SK-N-SH (cell line): Measurements from ENCODE around the gene ICA1. TPM values are rescaled to one million over a fixed set of nuclear protein-coding genes. Genes with fewer than 3 reads are reported as not detected.
A peak's percentile ranks its signal among the peaks of the same experiment; 100 is the strongest.

Source experiments
- CTCF ChIA-PET: fragments of 300-600, 350-600 bp; formaldehyde crosslinking; extraction: SDS; loops from one replicate; lab custom pipeline; 2021; lab: Yijun Ruan, JAX
- POLR2A ChIA-PET: fragments of 350-600 bp; sonication (Branson Sonifier 250); formaldehyde crosslinking; extraction: SDS; loops from one replicate; lab custom pipeline; 2020; ENCODE audit warnings: antibody characterized with exemption, inconsistent platforms; lab: Yijun Ruan, JAX
- DNase-seq: peaks from one replicate; pipeline ENCODE4 v3.0.0; 2012
- H2AFZ ChIP-seq: fragments of 200-600 bp; sonication (generic); 2 replicates; pipeline ENCODE4 v1.8.1; 2016; ENCODE audit warnings: antibody characterized with exemption, mild to moderate bottlenecking, low read depth
- H3F3A ChIP-seq: fragments of 200-600 bp; sonication (generic); replicated peaks from 2 replicates; pipeline ENCODE3; 2016; ENCODE audit warnings: antibody characterized with exemption, mild to moderate bottlenecking; ENCODE audit not compliant: insufficient read depth
- H3K27ac ChIP-seq, 2 experiments: fragments of 200-500 bp in 1 of 2; fragments of 200-600 bp in 1 of 2; sonication (Bioruptor generic) in 1 of 2; sonication (generic), shearing (Covaris generic) in 1 of 2; 2 replicates each; pipeline versions ENCODE4 v1.5.1 to v1.6.1; 2014 to 2016; ENCODE audit warnings: low read depth in 2 of 2, inconsistent platforms in 1 of 2, low read length in 1 of 2, mild to moderate bottlenecking in 1 of 2, mixed read lengths in 1 of 2
- H3K27me3 ChIP-seq: fragments of 200-600 bp; sonication (generic), shearing (Covaris generic); 2 replicates; pipeline ENCODE4 v1.6.1; 2016; ENCODE audit warnings: mixed run types; ENCODE audit not compliant: insufficient read depth
- H3K36me3 ChIP-seq, 2 experiments: fragments of 200-500 bp in 1 of 2; fragments of 200-600 bp in 1 of 2; sonication (Bioruptor generic) in 1 of 2; sonication (generic) in 1 of 2; replicated peaks in 1 of 2; 2 replicates each; pipeline versions ENCODE3 to v1.5.1; 2014 to 2016; ENCODE audit warnings: low read length in 1 of 2, mild to moderate bottlenecking in 1 of 2; ENCODE audit not compliant: insufficient read depth in 2 of 2, control insufficient read depth in 1 of 2
- H3K4me1 ChIP-seq, 2 experiments: fragments of 200-500 bp in 1 of 2; fragments of 200-600 bp in 1 of 2; sonication (Bioruptor generic) in 1 of 2; sonication (generic), shearing (Covaris generic) in 1 of 2; 2 replicates each; pipeline versions ENCODE4 v1.5.1 to v1.6.1; 2014 to 2016; ENCODE audit warnings: low read depth in 1 of 2, low read length in 1 of 2, mixed run types in 1 of 2; ENCODE audit not compliant: insufficient read depth in 2 of 2, control insufficient read depth in 1 of 2
- H3K4me2 ChIP-seq: fragments of 200-600 bp; sonication (generic), shearing (Covaris generic); 2 replicates; pipeline ENCODE4 v1.6.1; 2017; ENCODE audit warnings: mixed run types
- H3K4me3 ChIP-seq, 2 experiments: fragments of 200-500 bp in 1 of 2; fragments of 200-600 bp in 1 of 2; sonication (Bioruptor generic) in 1 of 2; sonication (generic), shearing (Covaris generic) in 1 of 2; 2 replicates each; pipeline versions ENCODE4 v1.5.1 to v1.8.1; 2014 to 2016; ENCODE audit warnings: low read depth in 2 of 2, inconsistent platforms in 1 of 2, low read length in 1 of 2, mild to moderate bottlenecking in 1 of 2, mixed read lengths in 1 of 2, moderate library complexity in 1 of 2
- H3K79me2 ChIP-seq: fragments of 200-600 bp; sonication (generic); 2 replicates; pipeline ENCODE4 v1.8.1; 2017; ENCODE audit warnings: mild to moderate bottlenecking; ENCODE audit not compliant: insufficient read depth
- H3K9ac ChIP-seq: fragments of 200-600 bp; sonication (generic); 2 replicates; pipeline ENCODE4 v1.6.1; 2017; ENCODE audit warnings: mixed run types
- H3K9me2 ChIP-seq: fragments of 200-600 bp; sonication (generic); 2 replicates; pipeline ENCODE4 v1.6.1; 2017; ENCODE audit warnings: mixed run types
- H3K9me3 ChIP-seq: fragments of 200-600 bp; sonication (generic); 2 replicates; pipeline ENCODE4 v1.6.1; 2017; ENCODE audit warnings: mixed run types, mild to moderate bottlenecking, moderate library complexity
- H4K20me1 ChIP-seq: fragments of 200-600 bp; sonication (generic); 2 replicates; pipeline ENCODE4 v1.6.1; 2017; ENCODE audit warnings: mild to moderate bottlenecking, mixed run types; ENCODE audit not compliant: insufficient read depth
- CHD2 ChIP-seq: fragments of 150-350 bp; IDR thresholded peaks from 2 replicates; pipeline ENCODE4 v1.6.1; 2018; ENCODE audit warnings: low read length; ENCODE audit not compliant: partially characterized antibody
- ELF1 ChIP-seq: IDR thresholded peaks from 2 replicates; pipeline ENCODE4 v1.4.0; 2012
- EP300 ChIP-seq, 2 experiments: IDR thresholded peaks; 2 replicates each; pipeline versions ENCODE4 v1.4.0 to v1.6.1; 2012; ENCODE audit warnings: borderline replicate concordance in 1 of 2, low read depth in 1 of 2, low read length in 1 of 2
- EZH2phosphoT487 ChIP-seq: fragments of 200-600 bp; sonication (generic); IDR thresholded peaks from 2 replicates; pipeline ENCODE4 v1.6.1; 2017; ENCODE audit warnings: low read depth, mixed run types, mild to moderate bottlenecking, antibody characterized with exemption, moderate library complexity, borderline replicate concordance
- FOSL2 ChIP-seq: IDR thresholded peaks from 2 replicates; pipeline ENCODE4 v1.4.0; 2012; ENCODE audit warnings: low read depth, mild to moderate bottlenecking, moderate library complexity, borderline replicate concordance
- FOXJ3 ChIP-seq: sonication (generic); formaldehyde crosslinking; IDR thresholded peaks from 2 replicates; pipeline ENCODE4 v1.5.1; 2020; ENCODE audit warnings: mild to moderate bottlenecking, missing genetic modification reagents
- GABPA ChIP-seq: IDR thresholded peaks from 2 replicates; pipeline ENCODE4 v1.4.0; 2012; ENCODE audit warnings: low read depth, mild to moderate bottlenecking
- JUND ChIP-seq: IDR thresholded peaks from 2 replicates; pipeline ENCODE4 v1.4.0; 2012
- MEF2A ChIP-seq: IDR thresholded peaks from 2 replicates; pipeline ENCODE4 v1.4.0; 2012; ENCODE audit warnings: low read depth, borderline replicate concordance
- NRF1 ChIP-seq: IDR thresholded peaks from 2 replicates; pipeline ENCODE4 v1.6.1; 2012; ENCODE audit warnings: low read depth, mild to moderate bottlenecking, low read length
- POLR2AphosphoS5 ChIP-seq: IDR thresholded peaks from 2 replicates; pipeline ENCODE4 v1.6.1; 2012; ENCODE audit warnings: low read depth, low read length
- RCOR1 ChIP-seq: fragments of 150-350 bp; IDR thresholded peaks from 2 replicates; pipeline ENCODE4 v1.6.1; 2017; ENCODE audit warnings: antibody characterized with exemption, low read length
- RXRA ChIP-seq: IDR thresholded peaks from 2 replicates; pipeline ENCODE4 v1.4.0; 2012; ENCODE audit warnings: low read depth, mild to moderate bottlenecking, borderline replicate concordance
- SIN3A ChIP-seq: IDR thresholded peaks from 2 replicates; pipeline ENCODE4 v1.6.1; 2012; ENCODE audit warnings: low read depth, mild to moderate bottlenecking, low read length, moderate library complexity, borderline replicate concordance
- TAF1 ChIP-seq: IDR thresholded peaks from 2 replicates; pipeline ENCODE4 v1.6.1; 2012; ENCODE audit warnings: low read depth, mild to moderate bottlenecking, low read length, moderate library complexity, borderline replicate concordance
- TEAD4 ChIP-seq: IDR thresholded peaks from 2 replicates; pipeline ENCODE4 v1.4.0; 2012; ENCODE audit warnings: mild to moderate bottlenecking, borderline replicate concordance; ENCODE audit not compliant: insufficient read depth
- WGBS: methylation state at CpG from one replicate; pipeline ENCODE4 v1.1.6; 2017; ENCODE audit warnings: low lambda C conversion rate; 5-methylcytosine and 5-hydroxymethylcytosine counted together
- polyA plus RNA-seq, 3 experiments: library from polyadenylated mRNA; depleted of rRNA; stranded (reverse); fragments of >200 nt; gene quantifications; 2 replicates each; pipeline ENCODE4 v1.2.3, GENCODE V29; 2012
- TF ChIP-seq, protein P1 (sequence below): fragments of 150-350 bp; IDR thresholded peaks from 2 replicates; pipeline ENCODE4 v1.6.1; 2017; ENCODE audit warnings: antibody characterized with exemption, low read length, low read depth, borderline replicate concordance
- TF ChIP-seq, protein P2 (sequence below): IDR thresholded peaks from 2 replicates; pipeline ENCODE4 v1.6.1; 2012; ENCODE audit warnings: mild to moderate bottlenecking, low read depth, low read length, moderate library complexity
- TF ChIP-seq, protein P3 (sequence below): IDR thresholded peaks from 2 replicates; pipeline ENCODE4 v1.4.0; 2012; ENCODE audit warnings: low read depth, borderline replicate concordance

ICA1 gene
- polyA plus RNA-seq, 1 of the 3 experiments (the other 2 are of a cell fraction) = 2.4 TPM

DNA sequence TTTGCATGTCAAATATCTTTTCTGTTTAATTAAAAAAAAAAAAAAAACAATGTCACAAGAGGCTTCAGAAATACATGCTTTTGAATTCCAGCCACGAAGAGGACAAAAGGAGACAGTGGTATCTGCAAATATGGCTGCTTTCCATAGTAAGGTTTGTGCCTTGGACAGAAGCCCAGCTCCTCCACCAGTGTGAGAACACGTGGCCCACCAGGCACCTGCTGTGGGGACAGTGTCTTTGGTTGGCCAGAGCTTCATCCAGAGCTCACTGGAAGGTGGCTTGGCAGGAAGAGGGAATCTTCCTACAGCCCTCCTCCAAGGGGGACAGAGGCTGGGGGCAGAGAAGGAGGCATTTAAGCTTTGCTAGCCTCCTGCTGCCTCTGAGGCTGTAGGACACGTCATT lies 148.8 kb downstream of the ICA1 start:
- WGBS = 31% methylated on average over 3 of the region's 3 CpGs
- H3K4me3 ChIP-seq = no peak overlapping the region
- H3K9ac ChIP-seq = no peak overlapping the region
- no peak for DNase-seq
- H3K4me1 ChIP-seq = no peaks in the 10 kb centered on the region; a peak in 2 of 4 replicates
- H3K4me2 ChIP-seq = no peak overlapping the region
- ChIA-PET POLR2A (no interaction called here), CTCF (interaction anchor here (1.0 kb wide), 1 partner anchor 77 kb away, joined by 3 read pairs; no protein-coding TSS in a partner anchor)
- peak overlapping the region in 1 of 2 experiments; percentile 8; a peak in 1 of 4 replicates for H3K27ac ChIP-seq
- H3K27me3 ChIP-seq = no peaks in the 10 kb centered on the region
- no peaks in the 10 kb centered on the region for H4K20me1 ChIP-seq
- H3K36me3 ChIP-seq = peaks cover 0 to 19% of the 10 kb centered on the region in 2 experiments
- no peaks in the 10 kb centered on the region for H3K9me3 ChIP-seq
- no peaks in the 10 kb centered on the region for H3F3A ChIP-seq
- H2AFZ ChIP-seq = no peak overlapping the region
- no peaks in the 10 kb centered on the region for H3K79me2 ChIP-seq
- H3K9me2 ChIP-seq = no peaks in the 10 kb centered on the region
- TF ChIP-seq SIN3A (no peak), NRF1 (no peak), CHD2 (no peak), JUND (no peak), FOSL2 (no peak), RCOR1 (no peak), POLR2AphosphoS5 (no peak), GABPA (no peak), TEAD4 (no peak), ELF1 (no peak), TAF1 (no peak), FOXJ3 (no peak), EZH2phosphoT487 (no peak), MEF2A (no peak), RXRA (no peak), EP300 (IDR thresholded peaks at IDR 0.05; ENCODE audit: borderline replicate concordance in 1 of 2, low read depth in 1 of 2, low read length in 1 of 2) (no peak)
- TF ChIP-seq, protein P1, sequence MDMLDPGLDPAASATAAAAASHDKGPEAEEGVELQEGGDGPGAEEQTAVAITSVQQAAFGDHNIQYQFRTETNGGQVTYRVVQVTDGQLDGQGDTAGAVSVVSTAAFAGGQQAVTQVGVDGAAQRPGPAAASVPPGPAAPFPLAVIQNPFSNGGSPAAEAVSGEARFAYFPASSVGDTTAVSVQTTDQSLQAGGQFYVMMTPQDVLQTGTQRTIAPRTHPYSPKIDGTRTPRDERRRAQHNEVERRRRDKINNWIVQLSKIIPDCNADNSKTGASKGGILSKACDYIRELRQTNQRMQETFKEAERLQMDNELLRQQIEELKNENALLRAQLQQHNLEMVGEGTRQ = no peak
- TF ChIP-seq, protein P2, sequence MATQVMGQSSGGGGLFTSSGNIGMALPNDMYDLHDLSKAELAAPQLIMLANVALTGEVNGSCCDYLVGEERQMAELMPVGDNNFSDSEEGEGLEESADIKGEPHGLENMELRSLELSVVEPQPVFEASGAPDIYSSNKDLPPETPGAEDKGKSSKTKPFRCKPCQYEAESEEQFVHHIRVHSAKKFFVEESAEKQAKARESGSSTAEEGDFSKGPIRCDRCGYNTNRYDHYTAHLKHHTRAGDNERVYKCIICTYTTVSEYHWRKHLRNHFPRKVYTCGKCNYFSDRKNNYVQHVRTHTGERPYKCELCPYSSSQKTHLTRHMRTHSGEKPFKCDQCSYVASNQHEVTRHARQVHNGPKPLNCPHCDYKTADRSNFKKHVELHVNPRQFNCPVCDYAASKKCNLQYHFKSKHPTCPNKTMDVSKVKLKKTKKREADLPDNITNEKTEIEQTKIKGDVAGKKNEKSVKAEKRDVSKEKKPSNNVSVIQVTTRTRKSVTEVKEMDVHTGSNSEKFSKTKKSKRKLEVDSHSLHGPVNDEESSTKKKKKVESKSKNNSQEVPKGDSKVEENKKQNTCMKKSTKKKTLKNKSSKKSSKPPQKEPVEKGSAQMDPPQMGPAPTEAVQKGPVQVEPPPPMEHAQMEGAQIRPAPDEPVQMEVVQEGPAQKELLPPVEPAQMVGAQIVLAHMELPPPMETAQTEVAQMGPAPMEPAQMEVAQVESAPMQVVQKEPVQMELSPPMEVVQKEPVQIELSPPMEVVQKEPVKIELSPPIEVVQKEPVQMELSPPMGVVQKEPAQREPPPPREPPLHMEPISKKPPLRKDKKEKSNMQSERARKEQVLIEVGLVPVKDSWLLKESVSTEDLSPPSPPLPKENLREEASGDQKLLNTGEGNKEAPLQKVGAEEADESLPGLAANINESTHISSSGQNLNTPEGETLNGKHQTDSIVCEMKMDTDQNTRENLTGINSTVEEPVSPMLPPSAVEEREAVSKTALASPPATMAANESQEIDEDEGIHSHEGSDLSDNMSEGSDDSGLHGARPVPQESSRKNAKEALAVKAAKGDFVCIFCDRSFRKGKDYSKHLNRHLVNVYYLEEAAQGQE = no peak
- TF ChIP-seq, protein P3, sequence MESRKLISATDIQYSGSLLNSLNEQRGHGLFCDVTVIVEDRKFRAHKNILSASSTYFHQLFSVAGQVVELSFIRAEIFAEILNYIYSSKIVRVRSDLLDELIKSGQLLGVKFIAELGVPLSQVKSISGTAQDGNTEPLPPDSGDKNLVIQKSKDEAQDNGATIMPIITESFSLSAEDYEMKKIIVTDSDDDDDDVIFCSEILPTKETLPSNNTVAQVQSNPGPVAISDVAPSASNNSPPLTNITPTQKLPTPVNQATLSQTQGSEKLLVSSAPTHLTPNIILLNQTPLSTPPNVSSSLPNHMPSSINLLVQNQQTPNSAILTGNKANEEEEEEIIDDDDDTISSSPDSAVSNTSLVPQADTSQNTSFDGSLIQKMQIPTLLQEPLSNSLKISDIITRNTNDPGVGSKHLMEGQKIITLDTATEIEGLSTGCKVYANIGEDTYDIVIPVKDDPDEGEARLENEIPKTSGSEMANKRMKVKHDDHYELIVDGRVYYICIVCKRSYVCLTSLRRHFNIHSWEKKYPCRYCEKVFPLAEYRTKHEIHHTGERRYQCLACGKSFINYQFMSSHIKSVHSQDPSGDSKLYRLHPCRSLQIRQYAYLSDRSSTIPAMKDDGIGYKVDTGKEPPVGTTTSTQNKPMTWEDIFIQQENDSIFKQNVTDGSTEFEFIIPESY = no peak
